Left kidney (tissue), 2 donors: ENCODE measurements around the gene ERMP1. TPM values are rescaled to one million over a fixed set of nuclear protein-coding genes. Genes with fewer than 3 reads are reported as not detected.

ENCODE experiments used
- DNase-seq: peaks from one replicate; pipeline ENCODE4 v3.0.0-alpha.2; 2013
- polyA plus RNA-seq: library from polyadenylated mRNA; unstranded; fragments of 120-200 nt; gene quantifications from one replicate; pipeline ENCODE4 v1.2.1, GENCODE V29; 2013; ENCODE audit not compliant: insufficient read length

The ERMP1 gene
- polyA plus RNA-seq, 1 donor, result 54.0 TPM

- DNase-seq, result no peak
These were observed 25.9 kb upstream of the ERMP1 start for GRCh38 chr9:5858833-5859232.

GRCh38 chr9:5857928-5858327, 25.0 kb upstream of the ERMP1 start:
- no peak for DNase-seq

- DNase-seq, result no peak
These were observed 21.3 kb upstream of the ERMP1 start for GRCh38 chr9:5854063-5854790.

GRCh38 chr9:5853617-5854016, 20.7 kb upstream of the ERMP1 start:
- no peak for DNase-seq

GRCh38 chr9:5852987-5853386, 20.1 kb upstream of the ERMP1 start:
- DNase-seq, result no peak

- DNase-seq, result no peak
These were observed 18.5 kb upstream of the ERMP1 start for GRCh38 chr9:5851445-5851844.

- no peak for DNase-seq
These were observed 17.8 kb upstream of the ERMP1 start for GRCh38 chr9:5850724-5851122.

- no peak for DNase-seq
These were observed 15.5 kb upstream of the ERMP1 start for GRCh38 chr9:5848372-5848882.

- DNase-seq, result no peak
These were observed 13.6 kb upstream of the ERMP1 start for GRCh38 chr9:5846501-5846921.

- no peak for DNase-seq
These were observed 13.2 kb upstream of the ERMP1 start for GRCh38 chr9:5846096-5846495.

GRCh38 chr9:5845157-5845531, 12.2 kb upstream of the ERMP1 start:
- no peak for DNase-seq

- DNase-seq, result peak; percentile 82
These were observed 11.0 kb upstream of the ERMP1 start for GRCh38 chr9:5843794-5844471.

- DNase-seq, result no peak
These were observed 10.2 kb upstream of the ERMP1 start for GRCh38 chr9:5842929-5843793.

- DNase-seq, result no peak
These were observed 9.1 kb upstream of the ERMP1 start for GRCh38 chr9:5841771-5842573.

GRCh38 chr9:5840788-5841187, 7.9 kb upstream of the ERMP1 start:
- no peak for DNase-seq

GRCh38 chr9:5839572-5839902, 6.6 kb upstream of the ERMP1 start:
- DNase-seq, result no peak

- no peak for DNase-seq
These were observed 6.1 kb upstream of the ERMP1 start for GRCh38 chr9:5838884-5839571.

GRCh38 chr9:5835808-5836207, 2.9 kb upstream of the ERMP1 start:
- no peak for DNase-seq

- no peak for DNase-seq
These were observed 1.3 kb upstream of the ERMP1 start for GRCh38 chr9:5834214-5834613.

- DNase-seq, result no peak
These were observed 813 bp downstream of the ERMP1 start for GRCh38 chr9:5832071-5832537.
